PC-9 (cell line): Measurements from ENCODE around the gene PARM1.

ENCODE experiments used
- CTCF ChIP-seq: fragments of 200-600 bp; sonication (generic); conservative IDR thresholded peaks from 2 replicates; pipeline ENCODE4 v1.6.1; 2017; ENCODE audit warnings: mixed run types, antibody characterized with exemption, mild to moderate bottlenecking, moderate library complexity
- EZH2 ChIP-seq: fragments of 200-600 bp; sonication (generic); IDR thresholded peaks from 2 replicates; pipeline ENCODE4 v1.8.0; 2017; ENCODE audit warnings: antibody characterized with exemption, low read depth

- TF ChIP-seq CTCF (no peak), EZH2 (no peak)
Measured at GRCh38 chr4:74934888-74935287, 2.0 kb downstream of the PARM1 start.
